Metanephros (tissue), 1 donor: Measurements from ENCODE around the gene USP31. TPM values are rescaled to one million over a fixed set of nuclear protein-coding genes. Genes with fewer than 3 reads are reported as not detected.

ENCODE experiments used
- total RNA-seq: library from RNA; depleted of rRNA; stranded (reverse); fragments of >200 nt; gene quantifications from one replicate; pipeline ENCODE4 v1.2.3, GENCODE V29; 2014

The USP31 gene
- 15.3 TPM for total RNA-seq

GRCh38 chr16:23149267-23149992, at the start of gene USP31:
USP31 (minus strand) TSS chr16:23149452; CDS start chr16:23149270, 182 bp downstream.

GRCh38 chr16:23182679-23183542, 33.7 kb upstream of the USP31 start, which contains the start of gene SCNN1G:
SCNN1G (plus strand) TSS chr16:23182745; CDS start chr16:23186272, 3,527 bp downstream.

Other genes starting within 250 kb of the USP31 start
- gene SCNN1G, start 33.3 kb upstream of the USP31 start, total RNA-seq: 42.4 TPM
- 15.6 TPM for gene SCNN1B, start 152.8 kb upstream of the USP31 start, total RNA-seq